ENCODE measurements around the gene HS1BP3.

The HS1BP3 gene

GRCh38 chr2:20575414-20575813 is 75.5 kb downstream of the HS1BP3 start:
- H3K4me3 ChIP-seq (ENCODE audit: low read depth, low read length), result no peak overlapping the region
- ChIA-PET CTCF (interaction anchor here (1.1 to 2.0 kb wide), 2 partner anchors 28 to 68 kb away, joined by 3 to 5 read pairs; no protein-coding TSS in a partner anchor), POLR2A (interaction anchor here (4.0 kb wide), 1 partner anchor 128 kb away, joined by 24 read pairs; the partner anchor contains the start of gene RHOB)
- DNase-seq (ENCODE audit: low read depth, low spot score), result no peak
- TF ChIP-seq CTCF (IDR thresholded peaks at IDR 0.05; ENCODE audit: insufficient read depth, low read length, missing control alignments), result no peak

GRCh38 chr2:20574930-20575329 is 76.0 kb downstream of the HS1BP3 start:
- ChIA-PET CTCF (interaction anchor here (1.0 to 2.0 kb wide), 2 partner anchors 32 to 68 kb away, joined by 3 to 5 read pairs; no protein-coding TSS in a partner anchor), POLR2A (interaction anchor here (4.0 kb wide), 1 partner anchor 128 kb away, joined by 24 read pairs; the partner anchor contains the start of gene RHOB)
- no peak for DNase-seq (ENCODE audit: low read depth, low spot score)
- no peak overlapping the region for H3K4me3 ChIP-seq (ENCODE audit: low read depth, low read length)
- TF ChIP-seq CTCF (IDR thresholded peaks at IDR 0.05; ENCODE audit: insufficient read depth, low read length, missing control alignments), result no peak

- TF ChIP-seq CTCF (IDR thresholded peaks at IDR 0.05; ENCODE audit: insufficient read depth, low read length, missing control alignments), result no peak
- no peak for DNase-seq (ENCODE audit: low read depth, low spot score)
- POLR2A ChIA-PET, result interaction anchor here (4.0 kb wide), 1 partner anchor 127 kb away, joined by 24 read pairs; the partner anchor contains the start of gene RHOB
- CTCF ChIA-PET, result interaction anchor here (1.0 to 2.0 kb wide), 4 partner anchors 22 to 69 kb away, joined by 3 to 5 read pairs (median 4); no protein-coding TSS in a partner anchor
- no peak overlapping the region for H3K4me3 ChIP-seq (ENCODE audit: low read depth, low read length)
These were observed 76.4 kb downstream of the HS1BP3 start for GRCh38 chr2:20574423-20574911.

- no peak for DNase-seq (ENCODE audit: low read depth, low spot score)
- no peak overlapping the region for H3K4me3 ChIP-seq (ENCODE audit: low read depth, low read length)
- ChIA-PET POLR2A (interaction anchor here (4.0 kb wide), 1 partner anchor 127 kb away, joined by 24 read pairs; the partner anchor contains the start of gene RHOB), CTCF (interaction anchor here (1.0 to 2.0 kb wide), 4 partner anchors 22 to 69 kb away, joined by 3 to 5 read pairs (median 4); no protein-coding TSS in a partner anchor)
- no peak for TF ChIP-seq CTCF (IDR thresholded peaks at IDR 0.05; ENCODE audit: insufficient read depth, low read length, missing control alignments)
These were observed 77.1 kb downstream of the HS1BP3 start for GRCh38 chr2:20573620-20574422.

GRCh38 chr2:20572221-20572620 is 78.7 kb downstream of the HS1BP3 start:
- ChIA-PET CTCF (interaction anchor here (1.4 kb wide), 1 partner anchor 10 kb away, joined by 5 read pairs; no protein-coding TSS in a partner anchor), POLR2A (interaction anchor here (4.0 kb wide), 1 partner anchor 125 kb away, joined by 24 read pairs; the partner anchor contains the start of gene RHOB)
- DNase-seq (ENCODE audit: low read depth, low spot score), result no peak
- TF ChIP-seq CTCF (IDR thresholded peaks at IDR 0.05; ENCODE audit: insufficient read depth, low read length, missing control alignments), result no peak
- no peak overlapping the region for H3K4me3 ChIP-seq (ENCODE audit: low read depth, low read length)
